ENCODE data around the gene EPHB6.

The EPHB6 gene

DNA sequence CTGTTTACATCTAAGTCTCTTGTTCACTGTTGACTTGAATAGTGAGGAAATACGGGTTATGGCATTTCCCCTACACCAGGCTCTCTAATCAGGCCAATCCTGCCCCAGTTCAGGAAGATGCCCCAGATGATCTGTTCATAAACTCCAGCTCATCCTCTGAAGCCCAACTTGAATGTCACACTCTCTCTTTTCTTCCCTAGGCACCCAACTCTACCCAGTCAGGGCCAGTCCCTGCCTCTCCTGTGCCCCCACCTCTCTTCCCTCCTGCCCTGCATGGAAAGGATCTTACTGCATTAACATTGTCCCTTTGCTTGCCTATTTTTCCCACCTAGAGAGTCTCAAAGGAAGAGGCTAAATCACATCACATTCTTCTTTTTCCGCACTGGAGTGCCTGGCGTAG, 41.3 kb downstream of the EPHB6 start:
- no peak for DNase-seq (ENCODE audit: low spot score)

DNA sequence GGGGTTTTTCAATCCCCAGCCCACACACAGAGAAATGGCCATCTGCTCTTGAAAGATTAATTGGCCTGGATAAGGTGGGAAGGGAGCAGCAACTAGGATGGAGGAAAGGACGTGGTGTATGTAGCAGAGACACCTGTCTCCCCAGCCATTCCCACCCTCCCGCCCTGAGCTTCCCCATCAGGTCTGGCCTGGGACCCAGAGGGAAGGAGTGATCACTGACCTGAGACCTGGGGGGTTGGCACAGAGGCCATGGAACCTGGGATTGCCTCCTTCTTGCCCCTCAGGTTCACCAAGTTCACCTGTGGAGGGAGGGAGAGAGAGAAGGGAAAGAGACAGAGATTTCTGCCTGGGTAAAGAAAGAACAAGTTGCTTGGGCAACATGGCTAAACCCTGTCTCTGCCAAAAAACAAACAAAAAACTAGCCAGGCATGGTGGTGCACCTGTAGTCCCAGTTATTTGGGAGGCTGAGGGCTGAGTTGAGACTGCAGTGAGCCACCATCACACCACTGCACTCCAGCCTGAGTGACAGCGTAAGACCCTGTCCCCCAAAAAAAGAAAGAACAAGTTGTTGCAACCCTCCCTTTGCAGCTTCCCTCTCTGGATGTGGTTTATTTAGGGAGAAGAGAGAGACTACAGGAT, 42.0 kb downstream of the EPHB6 start:
- DNase-seq (ENCODE audit: low spot score): no peak

DNA sequence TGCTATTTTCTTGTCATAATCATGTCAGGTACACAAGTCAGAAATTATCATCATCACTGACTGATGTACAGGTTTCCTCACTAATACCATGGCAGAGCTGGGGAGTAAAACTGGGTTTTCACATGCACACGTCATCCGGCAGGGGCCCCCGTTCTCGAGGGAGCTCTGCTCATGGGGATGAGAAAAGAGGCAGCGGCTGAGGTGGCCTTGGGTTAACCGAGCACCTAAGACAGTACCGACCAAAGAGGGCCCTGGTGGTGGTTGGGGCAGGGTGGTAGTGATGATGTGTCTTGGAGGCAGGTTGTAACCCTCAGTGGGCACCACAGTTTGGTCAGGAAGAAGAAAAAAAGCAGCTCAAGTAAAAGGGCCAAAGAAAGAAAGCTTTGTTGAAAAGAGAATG, 42.8 kb downstream of the EPHB6 start:
- no peak for DNase-seq (ENCODE audit: low spot score)

GRCh38 chr7:142898377-142899170, 43.7 kb downstream of the EPHB6 start:
- DNase-seq (ENCODE audit: low spot score): no peak

- DNase-seq (ENCODE audit: low spot score): no peak
Measured at GRCh38 chr7:142899661-142900060, 44.8 kb downstream of the EPHB6 start.

DNA sequence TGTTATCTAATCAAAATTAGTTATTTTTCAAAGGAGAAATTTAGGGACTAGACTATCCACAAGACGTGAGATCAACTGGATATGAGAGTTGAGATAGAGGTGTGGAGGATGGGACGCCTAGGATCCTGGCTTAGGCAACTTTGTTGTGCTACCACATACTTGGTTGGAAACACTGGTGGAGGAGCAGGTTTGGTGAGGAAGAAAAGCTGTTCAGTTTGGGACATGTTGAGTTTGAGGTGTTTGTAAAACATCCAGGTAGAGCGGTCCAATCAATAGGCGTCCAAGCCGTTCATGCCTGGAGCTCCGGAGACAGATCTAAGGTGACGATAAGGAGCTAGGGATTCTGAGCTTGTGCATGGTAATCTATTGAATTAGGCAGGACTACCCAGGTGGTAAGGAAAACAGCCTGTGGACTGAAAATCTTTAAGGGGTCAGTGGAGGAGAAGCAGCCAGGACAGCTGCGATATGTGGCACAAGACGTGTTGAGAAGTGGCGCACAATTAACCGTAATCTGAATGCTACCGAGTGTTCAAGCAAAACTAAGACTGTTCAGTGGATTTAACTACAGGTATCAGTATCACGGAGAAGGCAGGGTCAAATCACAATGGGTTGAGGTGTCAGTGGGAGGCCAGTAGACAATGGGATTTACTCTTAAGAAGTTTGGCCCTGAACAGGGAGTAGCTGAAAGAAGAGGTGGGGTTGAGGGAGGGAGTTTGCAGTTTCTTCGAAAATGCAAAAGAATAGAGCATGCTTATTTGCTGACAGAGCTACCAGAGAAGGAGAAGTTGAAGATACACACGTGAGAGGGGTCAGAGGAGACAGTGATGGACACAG, 46.8 kb downstream of the EPHB6 start:
- DNase-seq (ENCODE audit: low spot score): no peak

GRCh38 chr7:142904128-142904527, 49.3 kb downstream of the EPHB6 start:
- no peak for DNase-seq (ENCODE audit: low spot score)

DNA sequence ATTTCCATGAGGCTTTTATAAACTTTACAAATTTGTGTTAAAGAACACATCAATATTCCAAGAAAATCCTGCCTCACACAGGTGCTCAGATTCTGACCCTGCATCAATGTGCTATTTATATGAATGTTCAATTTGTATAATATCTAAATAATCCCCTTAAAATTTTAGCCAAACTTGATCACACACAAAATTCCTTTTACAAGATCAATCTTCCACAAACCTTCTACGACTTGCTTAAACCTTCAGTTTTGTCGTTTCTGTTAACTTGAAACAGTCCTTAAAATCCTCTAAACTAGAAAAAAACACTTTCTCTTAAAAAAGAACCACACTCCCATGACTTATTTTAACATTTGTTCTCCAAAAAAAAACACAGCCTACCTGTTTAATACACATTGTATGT, 50.9 kb downstream of the EPHB6 start:
- DNase-seq (ENCODE audit: low spot score): no peak

DNA sequence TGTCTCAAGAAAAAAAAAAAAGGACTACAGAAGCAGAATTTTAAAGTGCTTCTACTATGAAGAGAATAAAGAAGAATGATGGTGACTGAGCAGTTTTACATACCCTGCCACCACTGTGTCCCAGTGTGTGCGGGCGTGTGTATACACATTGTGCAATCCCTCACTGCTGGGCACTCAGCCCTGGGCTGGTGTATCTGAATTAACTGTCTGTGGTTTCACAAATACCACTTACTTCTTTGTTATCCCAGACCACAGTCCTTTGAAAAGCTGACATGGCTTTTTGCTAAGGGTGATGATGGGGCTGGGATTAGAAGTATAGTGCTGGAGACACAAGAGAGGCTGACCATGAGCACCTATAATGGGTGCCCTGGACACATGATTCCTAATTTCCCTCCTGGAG, 51.8 kb downstream of the EPHB6 start:
- no peak for DNase-seq (ENCODE audit: low spot score)

DNA sequence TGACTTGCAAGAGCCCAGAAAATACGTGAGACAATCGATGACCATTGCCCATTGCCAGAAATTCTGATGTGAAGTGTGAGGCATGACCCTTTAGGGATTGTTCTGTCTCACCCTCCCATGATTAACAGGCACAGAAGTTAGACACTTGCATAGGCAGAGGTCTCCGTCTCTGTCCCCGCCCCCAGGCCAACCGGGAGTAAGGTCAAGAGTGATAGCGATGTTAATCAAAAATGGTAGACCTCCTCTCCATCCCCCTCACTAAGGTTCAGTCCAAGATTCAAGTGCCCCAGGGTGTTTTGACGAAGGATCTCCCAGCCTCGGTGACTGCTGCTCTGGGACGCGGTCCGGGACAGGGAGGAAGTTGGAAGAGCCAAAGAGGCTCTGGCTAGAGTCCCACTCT, 53.4 kb downstream of the EPHB6 start:
- DNase-seq (ENCODE audit: low spot score): no peak

DNA sequence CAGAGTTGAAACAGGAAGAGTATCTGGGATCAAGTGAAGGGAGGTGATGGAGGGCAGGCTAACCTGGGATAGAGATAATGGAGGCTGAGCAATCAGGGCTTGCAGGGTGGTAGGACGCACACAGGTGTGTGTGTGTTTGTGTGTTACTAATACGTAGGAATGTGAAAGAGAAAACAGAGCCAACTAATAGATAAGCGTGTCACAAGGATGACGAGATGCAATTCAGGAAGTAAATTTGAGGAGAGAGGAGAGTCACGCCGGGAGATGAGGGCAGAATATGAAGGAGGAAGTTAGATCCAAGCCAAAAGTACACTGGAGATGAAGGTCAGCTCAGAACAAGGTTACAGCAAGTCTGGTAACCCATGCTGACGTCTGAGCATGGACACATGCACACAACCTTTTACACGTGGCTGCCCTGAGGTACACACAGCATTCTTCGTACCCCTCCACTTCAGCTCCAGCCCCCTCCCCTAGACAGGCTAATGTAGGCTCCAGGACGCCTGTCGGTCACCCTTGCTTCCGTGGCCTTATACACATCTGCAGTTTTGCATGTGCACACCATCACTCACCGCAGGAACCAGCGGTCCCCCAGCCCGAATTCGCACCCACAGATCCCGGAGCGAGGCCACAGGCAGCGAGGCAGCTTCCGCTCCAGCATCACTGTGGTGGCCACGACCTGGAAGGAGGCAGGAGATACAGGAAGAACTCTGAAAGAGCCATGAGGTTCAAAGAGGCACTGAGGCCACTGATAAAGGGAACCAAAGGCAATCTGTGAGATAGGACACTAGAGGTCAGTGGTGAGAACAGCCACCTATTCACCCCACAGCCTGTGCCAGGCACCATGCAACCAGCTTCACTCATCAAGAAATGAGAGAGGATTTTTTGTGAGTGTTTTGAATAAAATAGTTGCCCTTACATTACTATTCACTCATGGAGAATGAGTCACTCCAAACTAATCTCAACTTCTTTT, 54.3 kb downstream of the EPHB6 start:
- DNase-seq (ENCODE audit: low spot score): no peak

- DNase-seq (ENCODE audit: low spot score): no peak
Measured at GRCh38 chr7:142910031-142910433, 55.2 kb downstream of the EPHB6 start.

- DNase-seq (ENCODE audit: low spot score): no peak
Measured at GRCh38 chr7:142910481-142910880, 55.6 kb downstream of the EPHB6 start.

- no peak for DNase-seq (ENCODE audit: low spot score)
Measured at GRCh38 chr7:142913051-142913450, 58.2 kb downstream of the EPHB6 start.

DNA sequence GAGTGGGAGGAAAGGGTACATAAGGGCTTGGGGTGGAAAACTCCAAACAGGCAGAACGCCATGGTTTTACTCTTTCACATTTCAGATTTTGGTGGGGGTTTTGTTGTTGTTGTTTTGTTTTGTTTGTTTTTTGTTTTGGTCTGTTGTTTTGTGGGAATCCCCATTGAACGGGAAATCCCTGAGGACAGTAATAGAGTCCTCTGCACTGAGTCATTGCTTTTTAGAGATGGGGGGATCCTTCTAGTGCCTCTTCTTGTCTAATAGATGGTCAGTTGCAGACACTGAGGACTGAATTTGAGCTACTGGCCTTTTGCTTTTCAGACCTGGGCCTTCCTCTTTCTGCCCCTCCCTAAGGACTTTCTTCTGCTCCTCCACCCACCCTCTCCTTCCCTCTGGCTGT, 58.7 kb downstream of the EPHB6 start:
- DNase-seq (ENCODE audit: low spot score): no peak

- no peak for DNase-seq (ENCODE audit: low spot score)
Measured at GRCh38 chr7:142914121-142914520, 59.2 kb downstream of the EPHB6 start.

DNA sequence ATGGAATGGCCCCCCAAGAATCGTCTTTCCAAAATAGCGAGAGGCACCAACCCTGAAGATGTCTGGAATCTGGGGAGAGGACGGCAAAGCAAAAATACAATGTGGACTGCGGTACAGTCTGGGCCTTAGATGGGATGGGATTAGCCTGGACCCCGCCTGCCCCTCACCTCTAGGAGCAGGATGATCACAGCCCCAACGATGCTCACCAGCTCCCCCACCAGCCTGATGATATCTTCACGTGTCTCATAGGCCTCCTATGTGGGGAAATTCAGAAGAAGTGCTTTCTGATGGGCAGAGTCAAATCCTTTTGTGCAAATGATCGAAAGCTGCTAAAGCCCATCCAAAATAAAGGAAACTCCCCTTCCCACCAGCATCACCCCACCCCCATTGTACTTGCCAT, 60.4 kb downstream of the EPHB6 start:
- no peak for DNase-seq (ENCODE audit: low spot score)

- DNase-seq (ENCODE audit: low spot score): no peak
Measured at GRCh38 chr7:142916508-142916907, 61.6 kb downstream of the EPHB6 start.

DNA sequence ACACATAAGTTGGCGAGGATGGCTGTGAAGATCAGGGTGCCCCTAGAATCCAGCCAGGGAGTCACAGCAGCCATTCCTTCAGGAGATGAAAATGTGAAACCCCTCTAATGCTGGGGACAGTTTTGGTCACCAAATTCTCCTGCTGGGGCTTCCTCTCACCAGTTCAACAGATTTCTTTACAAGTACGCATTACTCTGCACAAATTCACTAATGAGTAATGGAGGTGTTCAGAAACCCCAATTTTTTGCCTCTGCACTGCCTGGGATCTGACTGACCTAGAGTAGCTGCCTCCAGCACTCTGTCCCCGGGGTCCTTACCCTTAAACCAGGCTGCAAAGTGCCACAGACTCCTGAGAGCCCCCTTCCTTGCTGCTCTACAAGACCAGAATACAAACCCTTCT, 62.6 kb downstream of the EPHB6 start:
- DNase-seq (ENCODE audit: low spot score): no peak

DNA sequence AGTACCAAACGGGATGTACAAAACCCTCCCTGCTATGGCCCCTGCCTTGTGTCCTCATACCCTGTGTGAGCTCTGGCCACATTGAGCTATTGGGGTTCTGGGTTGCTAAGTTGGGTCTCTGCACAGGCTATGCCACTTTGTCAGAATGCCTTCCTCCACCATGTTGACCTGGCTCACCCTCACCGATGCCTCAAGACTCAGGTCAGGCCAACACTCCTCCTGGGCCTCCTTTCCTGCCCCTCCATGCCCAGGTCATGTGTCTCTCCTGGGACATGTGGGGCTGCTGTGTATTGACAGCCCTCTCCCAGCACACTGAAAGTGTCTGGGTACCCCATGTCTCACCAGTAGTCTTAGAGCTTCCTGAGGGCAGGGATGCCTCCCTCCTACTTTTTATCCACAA, 64.0 kb downstream of the EPHB6 start:
- DNase-seq (ENCODE audit: low spot score): no peak

- DNase-seq (ENCODE audit: low spot score): no peak
Measured at GRCh38 chr7:142919656-142920055, 64.8 kb downstream of the EPHB6 start.
